ENCODE data around the gene PXDN. TPM values are rescaled to one million over a fixed set of nuclear protein-coding genes. Genes with fewer than 3 reads are reported as not detected.

The PXDN gene
- total RNA-seq, 1 experiment from 2014 or later: 96.1 TPM

- no peaks in the 10 kb centered on the region for H3K9me3 Mint-ChIP-seq (ENCODE audit: unreplicated experiment)
- H3K27me3 Mint-ChIP-seq (ENCODE audit: insufficient read depth, unreplicated experiment): no peaks in the 10 kb centered on the region
- no peak overlapping the region for H3K4me3 Mint-ChIP-seq (ENCODE audit: unreplicated experiment)
- no peak for DNase-seq (ENCODE audit: unreplicated experiment)
- BruUV-seq (replicated peaks): no TSS peak
- peaks cover 28% of the 10 kb centered on the region for H3K4me1 Mint-ChIP-seq (ENCODE audit: insufficient read depth, unreplicated experiment)
- intact Hi-C loops (cut with micrococcal nuclease): loop anchor here (10.0 kb wide), 1 partner anchor 55 kb away; no protein-coding TSS in a partner anchor
- POLR2A ChIA-PET: no interaction called here
- TF ChIP-seq CTCF (IDR thresholded peaks at IDR 0.05; ENCODE audit: unreplicated experiment): no peak
- H3K27ac Mint-ChIP-seq (ENCODE audit: low read depth, unreplicated experiment): no peak overlapping the region
- H3K36me3 Mint-ChIP-seq (ENCODE audit: insufficient read depth, unreplicated experiment): no peaks in the 10 kb centered on the region
- CTCF ChIA-PET: interaction anchor here (0.6 to 0.9 kb wide), 3 partner anchors 23 to 478 kb away, joined by 3 to 5 read pairs (median 3); no protein-coding TSS in a partner anchor
These were observed 134.2 kb downstream of the PXDN start for GRCh38 chr2:1610096-1610485.

- no TSS peak for BruUV-seq (replicated peaks)
- H3K27ac Mint-ChIP-seq (ENCODE audit: low read depth, unreplicated experiment): no peak overlapping the region
- H3K4me1 Mint-ChIP-seq (ENCODE audit: insufficient read depth, unreplicated experiment): peaks cover 24% of the 10 kb centered on the region
- H3K27me3 Mint-ChIP-seq (ENCODE audit: insufficient read depth, unreplicated experiment): no peaks in the 10 kb centered on the region
- intact Hi-C loops (cut with micrococcal nuclease): loop anchor here (10.0 kb wide), 1 partner anchor 55 kb away; no protein-coding TSS in a partner anchor
- H3K4me3 Mint-ChIP-seq (ENCODE audit: unreplicated experiment): no peak overlapping the region
- no peaks in the 10 kb centered on the region for H3K36me3 Mint-ChIP-seq (ENCODE audit: insufficient read depth, unreplicated experiment)
- CTCF ChIA-PET: interaction anchor here (0.6 to 0.9 kb wide), 3 partner anchors 23 to 478 kb away, joined by 3 to 5 read pairs (median 3); no protein-coding TSS in a partner anchor
- no peak for DNase-seq (ENCODE audit: unreplicated experiment)
- no peaks in the 10 kb centered on the region for H3K9me3 Mint-ChIP-seq (ENCODE audit: unreplicated experiment)
- no peak for TF ChIP-seq CTCF (IDR thresholded peaks at IDR 0.05; ENCODE audit: unreplicated experiment)
- POLR2A ChIA-PET: interaction anchor here (0.7 to 1.0 kb wide), 2 partner anchors 16 to 66 kb away, joined by 3 read pairs; no protein-coding TSS in a partner anchor
These were observed 134.7 kb downstream of the PXDN start for GRCh38 chr2:1609485-1610095.

GRCh38 chr2:1609040-1609439, 135.3 kb downstream of the PXDN start:
- Mint-ChIP-seq H3K27ac (ENCODE audit: low read depth, unreplicated experiment) (no peak overlapping the region), H3K27me3 (ENCODE audit: insufficient read depth, unreplicated experiment) (no peaks in the 10 kb centered on the region), H3K9me3 (ENCODE audit: unreplicated experiment) (no peaks in the 10 kb centered on the region), H3K4me3 (ENCODE audit: unreplicated experiment) (no peak overlapping the region), H3K36me3 (ENCODE audit: insufficient read depth, unreplicated experiment) (no peaks in the 10 kb centered on the region), H3K4me1 (ENCODE audit: insufficient read depth, unreplicated experiment) (peaks cover 20% of the 10 kb centered on the region)
- ChIA-PET CTCF (interaction anchor here (0.8 kb wide), 1 partner anchor 22 kb away, joined by 3 read pairs; no protein-coding TSS in a partner anchor), POLR2A (interaction anchor here (0.7 to 1.0 kb wide), 2 partner anchors 16 to 66 kb away, joined by 3 read pairs; no protein-coding TSS in a partner anchor)
- DNase-seq (ENCODE audit: unreplicated experiment): no peak
- no TSS peak for BruUV-seq (replicated peaks)
- no peak for TF ChIP-seq CTCF (IDR thresholded peaks at IDR 0.05; ENCODE audit: unreplicated experiment)
- intact Hi-C loops (cut with micrococcal nuclease): no loop called here

GRCh38 chr2:1607971-1608688, 136.2 kb downstream of the PXDN start:
- intact Hi-C loops (cut with micrococcal nuclease): no loop called here
- TF ChIP-seq CTCF (IDR thresholded peaks at IDR 0.05; ENCODE audit: unreplicated experiment): no peak
- Mint-ChIP-seq H3K4me1 (ENCODE audit: insufficient read depth, unreplicated experiment) (peaks cover 13% of the 10 kb centered on the region), H3K27ac (ENCODE audit: low read depth, unreplicated experiment) (no peak overlapping the region), H3K9me3 (ENCODE audit: unreplicated experiment) (no peaks in the 10 kb centered on the region), H3K4me3 (ENCODE audit: unreplicated experiment) (no peak overlapping the region), H3K27me3 (ENCODE audit: insufficient read depth, unreplicated experiment) (no peaks in the 10 kb centered on the region), H3K36me3 (ENCODE audit: insufficient read depth, unreplicated experiment) (no peaks in the 10 kb centered on the region)
- peak; percentile 33 for DNase-seq (ENCODE audit: unreplicated experiment)
- BruUV-seq (replicated peaks): no TSS peak
- ChIA-PET CTCF (no interaction called here), POLR2A (no interaction called here)
